Neutrophil (primary cell): ENCODE measurements around the gene USP34.

Source experiments
- H3K27ac ChIP-seq: fragments of 200-600 bp; sonication (generic); 2 replicates; pipeline ENCODE4 v1.5.1; 2016; ENCODE audit warnings: mild to moderate bottlenecking, moderate library complexity
- H3K27me3 ChIP-seq: fragments of 200-600 bp; sonication (generic); 2 replicates; pipeline ENCODE4 v1.6.0; 2016; ENCODE audit warnings: mild to moderate bottlenecking
- H3K36me3 ChIP-seq: fragments of 200-600 bp; sonication (generic); 2 replicates; pipeline ENCODE4 v1.5.1; 2017
- H3K4me1 ChIP-seq, 2 experiments: fragments of 200-600 bp in 1 of 2; sonication (generic) in 1 of 2; 1 replicate in 1 of 2; 2 replicates in 1 of 2; pipeline versions ENCODE4 v1.5.1 to v1.6.1; 2013 to 2016; ENCODE audit warnings: low read depth in 1 of 2, low read length in 1 of 2, mild to moderate bottlenecking in 1 of 2, moderate library complexity in 1 of 2; ENCODE audit not compliant: control insufficient read depth in 1 of 2, insufficient read depth in 1 of 2
- H3K4me3 ChIP-seq, 2 experiments: fragments of 200-600 bp in 1 of 2; sonication (generic) in 1 of 2; 1 replicate in 1 of 2; 2 replicates in 1 of 2; pipeline ENCODE4 v1.5.1; 2013 to 2016; ENCODE audit warnings: low read depth in 1 of 2, low read length in 1 of 2, mild to moderate bottlenecking in 1 of 2, moderate library complexity in 1 of 2
- H3K9me3 ChIP-seq: fragments of 200-600 bp; sonication (generic); 2 replicates; pipeline ENCODE4 v1.5.1; 2016
- CTCF ChIP-seq: fragments of 200-600 bp; sonication (generic); IDR thresholded peaks from 2 replicates; pipeline ENCODE4 v1.5.1; 2016; ENCODE audit warnings: antibody characterized with exemption

The USP34 gene

GRCh38 chr2:61435291-61435690, 35.6 kb downstream of the USP34 start:
- no peak for TF ChIP-seq CTCF
- Histone ChIP-seq H3K36me3 (no peaks in the 10 kb centered on the region), H3K27ac (peak overlapping the region; percentile 76), H3K4me1 (peaks cover 38 to 39% of the 10 kb centered on the region in 2 experiments), H3K27me3 (no peaks in the 10 kb centered on the region), H3K9me3 (no peaks in the 10 kb centered on the region), H3K4me3 (no peak overlapping the region)

GRCh38 chr2:61434314-61434713, 36.6 kb downstream of the USP34 start:
- Histone ChIP-seq H3K9me3 (no peaks in the 10 kb centered on the region), H3K36me3 (no peaks in the 10 kb centered on the region), H3K4me1 (peaks cover 35 to 38% of the 10 kb centered on the region in 2 experiments), H3K27me3 (no peaks in the 10 kb centered on the region), H3K4me3 (no peak overlapping the region), H3K27ac (peak overlapping the region; percentile 76)
- no peak for TF ChIP-seq CTCF

GRCh38 chr2:61433606-61434005, 37.3 kb downstream of the USP34 start:
- no peak overlapping the region for H3K4me3 ChIP-seq
- no peak for TF ChIP-seq CTCF
- H3K9me3 ChIP-seq = no peaks in the 10 kb centered on the region
- H3K27ac ChIP-seq = peak overlapping the region; percentile 76
- peaks cover 39 to 45% of the 10 kb centered on the region in 2 experiments for H3K4me1 ChIP-seq
- H3K27me3 ChIP-seq = no peaks in the 10 kb centered on the region
- H3K36me3 ChIP-seq = no peaks in the 10 kb centered on the region

GRCh38 chr2:61432990-61433389, 37.9 kb downstream of the USP34 start:
- H3K4me3 ChIP-seq = no peak overlapping the region
- no peaks in the 10 kb centered on the region for H3K9me3 ChIP-seq
- no peak overlapping the region for H3K27ac ChIP-seq
- no peak for TF ChIP-seq CTCF
- no peaks in the 10 kb centered on the region for H3K27me3 ChIP-seq
- peaks cover 46 to 51% of the 10 kb centered on the region in 2 experiments for H3K4me1 ChIP-seq
- H3K36me3 ChIP-seq = no peaks in the 10 kb centered on the region

- H3K27me3 ChIP-seq = no peaks in the 10 kb centered on the region
- no peaks in the 10 kb centered on the region for H3K36me3 ChIP-seq
- no peak overlapping the region for H3K27ac ChIP-seq
- no peaks in the 10 kb centered on the region for H3K9me3 ChIP-seq
- TF ChIP-seq CTCF = no peak
- no peak overlapping the region for H3K4me3 ChIP-seq
- peaks cover 48 to 55% of the 10 kb centered on the region in 2 experiments for H3K4me1 ChIP-seq
Observed at GRCh38 chr2:61431345-61431744, 39.5 kb downstream of the USP34 start.
